HCT116 (cell line): ENCODE measurements around the gene STRN3. TPM values are rescaled to one million over a fixed set of nuclear protein-coding genes. Genes with fewer than 3 reads are reported as not detected.

Source experiments
- ATAC-seq: fragments of 200-7000 bp; cut with Tn5 transposase; 2 replicates; pipeline ENCODE4 v1.9.1; 2020; ENCODE audit warnings: mild to moderate bottlenecking, moderate library complexity
- BruUV-seq: library from RNA; stranded (reverse); fragments of 400-500 nt; replicated peaks from 2 replicates; lab custom pipeline; 2021; lab: Mats Ljungman, UMichigan
- CTCF ChIA-PET: fragments of 300-600 bp; sonication (Branson Sonifier 250); formaldehyde crosslinking; loops from one replicate; lab custom pipeline; 2021; ENCODE audit warnings: antibody characterized with exemption; lab: Charles Lee
- POLR2A ChIA-PET: fragments of 300-600, 350-600 bp; sonication (Branson Sonifier 250); formaldehyde crosslinking; loops from one replicate; lab custom pipeline; 2021; ENCODE audit warnings: antibody characterized with exemption; lab: Charles Lee
- RAD21 ChIA-PET, 2 experiments: fragments of 300-600 bp; sonication (Branson Sonifier 250); formaldehyde crosslinking; loops; one replicate each; lab custom pipeline; 2023; ENCODE audit warnings: low total read pairs in 2 of 2; ENCODE audit not compliant: uncharacterized antibody in 2 of 2, unreplicated experiment in 2 of 2, low non-redundant PET in 1 of 2; lab: Charles Lee
- DNase-seq: peaks from one replicate; pipeline ENCODE4 v3.0.0-alpha.2; 2010; ENCODE audit warnings: low read depth, low spot score
- H2AFZ ChIP-seq: fragments of 200-600 bp; shearing (Covaris generic), sonication (generic); 2 replicates; pipeline ENCODE4 v1.6.1; 2017; ENCODE audit warnings: low read depth, mixed run types, mixed read lengths, antibody characterized with exemption, low read length; ENCODE audit not compliant: poor library complexity, severe bottlenecking
- H3K27ac ChIP-seq: 2 replicates; pipeline ENCODE4 v1.5.1; 2012; ENCODE audit warnings: low read depth, low read length
- H3K27me3 ChIP-seq: fragments of 200-600 bp; sonication (generic); 2 replicates; pipeline ENCODE4 v1.6.1; 2016; ENCODE audit warnings: mixed run types, low read length, mixed read lengths; ENCODE audit not compliant: insufficient read depth
- H3K36me3 ChIP-seq, 2 experiments: fragments of 200-500 bp in 1 of 2; fragments of 200-600 bp in 1 of 2; sonication (Bioruptor generic) in 1 of 2; sonication (generic) in 1 of 2; 2 replicates each; pipeline versions ENCODE4 v1.5.1 to v1.6.1; 2014 to 2016; ENCODE audit warnings: low read length in 2 of 2, inconsistent platforms in 1 of 2, mixed read lengths in 1 of 2, mixed run types in 1 of 2; ENCODE audit not compliant: insufficient read depth in 2 of 2, control insufficient read depth in 1 of 2
- H3K4me1 ChIP-seq, 2 experiments: fragments of 200-600 bp in 1 of 2; sonication (generic) in 1 of 2; 2 replicates each; pipeline versions ENCODE4 v1.5.1 to v1.6.1; 2012 to 2017; ENCODE audit warnings: low read length in 2 of 2, inconsistent platforms in 1 of 2, mild to moderate bottlenecking in 1 of 2, mixed read lengths in 1 of 2, mixed run types in 1 of 2, moderate library complexity in 1 of 2; ENCODE audit not compliant: insufficient read depth in 2 of 2, control insufficient read depth in 1 of 2
- H3K4me2 ChIP-seq: fragments of 200-600 bp; sonication (generic); 2 replicates; pipeline ENCODE4 v1.6.1; 2017; ENCODE audit warnings: mixed run types, low read length, mixed read lengths
- H3K4me3 ChIP-seq, 2 experiments: fragments of 200-600 bp in 1 of 2; sonication (generic) in 1 of 2; replicated peaks in 1 of 2; 2 replicates each; pipeline ENCODE4 v1.5.1; 2011 to 2016; ENCODE audit warnings: low read length in 2 of 2, control low read depth in 1 of 2, low read depth in 1 of 2, mild to moderate bottlenecking in 1 of 2, mixed read lengths in 1 of 2, mixed run types in 1 of 2
- H3K79me2 ChIP-seq: fragments of 200-600 bp; sonication (generic); 2 replicates; pipeline ENCODE4 v1.6.1; 2017; ENCODE audit warnings: mild to moderate bottlenecking, mixed run types, low read length, moderate library complexity, mixed read lengths; ENCODE audit not compliant: insufficient read depth
- H3K9ac ChIP-seq: fragments of 200-600 bp; sonication (generic); 2 replicates; pipeline ENCODE4 v1.6.1; 2016; ENCODE audit warnings: low read length, mixed read lengths
- H3K9me2 ChIP-seq: fragments of 200-600 bp; sonication (generic), shearing (Covaris generic); 2 replicates; pipeline ENCODE4 v1.6.1; 2017; ENCODE audit warnings: mixed run types, mild to moderate bottlenecking, moderate library complexity; ENCODE audit not compliant: insufficient read depth
- H3K9me3 ChIP-seq, 2 experiments: fragments of 200-500 bp in 1 of 2; fragments of 200-600 bp in 1 of 2; sonication (Bioruptor generic) in 1 of 2; sonication (generic) in 1 of 2; 2 replicates each; pipeline ENCODE4 v1.6.1; 2014 to 2017; ENCODE audit warnings: low read length in 2 of 2, mixed read lengths in 2 of 2, inconsistent platforms in 1 of 2, low read depth in 1 of 2, mild to moderate bottlenecking in 1 of 2, mixed run types in 1 of 2, moderate library complexity in 1 of 2; ENCODE audit not compliant: control insufficient read depth in 1 of 2, insufficient read depth in 1 of 2
- H4K20me1 ChIP-seq: fragments of 200-600 bp; sonication (generic), shearing (Covaris generic); 2 replicates; pipeline ENCODE4 v1.6.1; 2017; ENCODE audit warnings: mixed run types, mild to moderate bottlenecking, moderate library complexity; ENCODE audit not compliant: insufficient read depth
- CBX3 ChIP-seq: IDR thresholded peaks from 2 replicates; pipeline ENCODE4 v1.6.1; 2012; ENCODE audit warnings: low read depth
- POLR2A ChIP-seq: IDR thresholded peaks from 2 replicates; pipeline ENCODE4 v1.7.0; 2011; ENCODE audit warnings: borderline replicate concordance; ENCODE audit not compliant: insufficient read depth, insufficient read length; ENCODE audit errors: extremely low read depth
- REST ChIP-seq: IDR thresholded peaks from 2 replicates; pipeline ENCODE4 v1.6.1; 2012; ENCODE audit warnings: low read depth
- SIN3A ChIP-seq: IDR thresholded peaks from 2 replicates; pipeline ENCODE4 v1.6.1; 2012; ENCODE audit warnings: low read depth
- intact Hi-C: fragments of 100-400 bp; cut with micrococcal nuclease; formaldehyde crosslinking; loops from 2 replicates; pipeline ENCODE4 v1.10.0; 2022
- total RNA-seq: library from RNA; stranded (reverse); gene quantifications from one replicate; pipeline ENCODE4 v1.2.1, GENCODE V29; 2021; ENCODE audit not compliant: unreplicated experiment
- TF ChIP-seq, protein P1 (sequence below), 3 experiments: fragments of 200-600 bp in 1 of 3; sonication (generic) in 1 of 3; IDR thresholded peaks in 2 of 3; conservative IDR thresholded peaks in 1 of 3; 2 replicates each; pipeline ENCODE4 v1.5.1; 2012 to 2017; ENCODE audit warnings: low read depth in 2 of 3, low read length in 2 of 3, antibody characterized with exemption in 1 of 3, borderline replicate concordance in 1 of 3, control low read depth in 1 of 3, mild to moderate bottlenecking in 1 of 3, mixed read lengths in 1 of 3, mixed run types in 1 of 3, moderate library complexity in 1 of 3; ENCODE audit not compliant: insufficient read depth in 1 of 3

STRN3 gene
- total RNA-seq, 1 experiment from 2014 or later: 43.4 TPM

- POLR2A ChIA-PET: interaction anchor here (1.3 to 1.9 kb wide), 2 partner anchors 29 to 34 kb away, joined by 3 to 4 read pairs; partner anchors contain the start of gene STRN3
- H3K9ac ChIP-seq: no peak overlapping the region
- no peaks in the 10 kb centered on the region for H3K36me3 ChIP-seq
- no peak for ATAC-seq
- no peaks in the 10 kb centered on the region for H3K27me3 ChIP-seq
- CTCF ChIA-PET: interaction anchor here (0.9 kb wide), 1 partner anchor 22 kb away, joined by 3 read pairs; no protein-coding TSS in a partner anchor
- H3K79me2 ChIP-seq: no peaks in the 10 kb centered on the region
- RAD21 ChIA-PET: no interaction called here
- no peak for DNase-seq
- H3K9me2 ChIP-seq: no peaks in the 10 kb centered on the region
- H2AFZ ChIP-seq: no peak overlapping the region
- intact Hi-C loops: no loop called here
- H4K20me1 ChIP-seq: no peaks in the 10 kb centered on the region
- no peak overlapping the region for H3K4me3 ChIP-seq
- peaks cover 20 to 23% of the 10 kb centered on the region in 2 experiments for H3K4me1 ChIP-seq
- H3K4me2 ChIP-seq: no peak overlapping the region
- no peak overlapping the region for H3K27ac ChIP-seq
- TF ChIP-seq REST (no peak), POLR2A (no peak), CBX3 (no peak), SIN3A (no peak)
- TF ChIP-seq, protein P1, sequence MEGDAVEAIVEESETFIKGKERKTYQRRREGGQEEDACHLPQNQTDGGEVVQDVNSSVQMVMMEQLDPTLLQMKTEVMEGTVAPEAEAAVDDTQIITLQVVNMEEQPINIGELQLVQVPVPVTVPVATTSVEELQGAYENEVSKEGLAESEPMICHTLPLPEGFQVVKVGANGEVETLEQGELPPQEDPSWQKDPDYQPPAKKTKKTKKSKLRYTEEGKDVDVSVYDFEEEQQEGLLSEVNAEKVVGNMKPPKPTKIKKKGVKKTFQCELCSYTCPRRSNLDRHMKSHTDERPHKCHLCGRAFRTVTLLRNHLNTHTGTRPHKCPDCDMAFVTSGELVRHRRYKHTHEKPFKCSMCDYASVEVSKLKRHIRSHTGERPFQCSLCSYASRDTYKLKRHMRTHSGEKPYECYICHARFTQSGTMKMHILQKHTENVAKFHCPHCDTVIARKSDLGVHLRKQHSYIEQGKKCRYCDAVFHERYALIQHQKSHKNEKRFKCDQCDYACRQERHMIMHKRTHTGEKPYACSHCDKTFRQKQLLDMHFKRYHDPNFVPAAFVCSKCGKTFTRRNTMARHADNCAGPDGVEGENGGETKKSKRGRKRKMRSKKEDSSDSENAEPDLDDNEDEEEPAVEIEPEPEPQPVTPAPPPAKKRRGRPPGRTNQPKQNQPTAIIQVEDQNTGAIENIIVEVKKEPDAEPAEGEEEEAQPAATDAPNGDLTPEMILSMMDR (IDR thresholded peaks at IDR 0.05 in 2 of 3, conservative IDR thresholded peaks at IDR 0.05 in 1 of 3; ENCODE audit: borderline replicate concordance in 1 of 3, insufficient read depth in 1 of 3, low read depth in 2 of 3, low read length in 2 of 3): no peak
- TF ChIP-seq, all 23 proteins: peak for 0
- no peaks in the 10 kb centered on the region for H3K9me3 ChIP-seq
- no TSS peak for BruUV-seq
Observed at GRCh38 chr14:31060253-31060875, 34.2 kb upstream of the STRN3 start.
